IPS-15b (cell line): Measurements from ENCODE around the gene EML6.

Source experiments
- H3K27me3 ChIP-seq: one replicate; pipeline ENCODE4 v1.6.1; 2013; ENCODE audit warnings: low read length; ENCODE audit not compliant: control insufficient read depth, insufficient read depth
- H3K36me3 ChIP-seq: one replicate; pipeline ENCODE4 v1.6.1; 2013; ENCODE audit warnings: low read length; ENCODE audit not compliant: control insufficient read depth, insufficient read depth
- H3K4me1 ChIP-seq: one replicate; pipeline ENCODE4 v1.6.1; 2013; ENCODE audit warnings: mild to moderate bottlenecking, low read length; ENCODE audit not compliant: control insufficient read depth, insufficient read depth
- H3K4me3 ChIP-seq: one replicate; pipeline ENCODE4 v1.5.1; 2013; ENCODE audit warnings: low read depth, low read length
- H3K9ac ChIP-seq: one replicate; pipeline ENCODE4 v1.6.1; 2013; ENCODE audit warnings: low read depth, mild to moderate bottlenecking, low read length
- H3K9me3 ChIP-seq: one replicate; pipeline ENCODE4 v1.6.1; 2013; ENCODE audit warnings: mild to moderate bottlenecking, low read length; ENCODE audit not compliant: control insufficient read depth, insufficient read depth

The EML6 gene

DNA sequence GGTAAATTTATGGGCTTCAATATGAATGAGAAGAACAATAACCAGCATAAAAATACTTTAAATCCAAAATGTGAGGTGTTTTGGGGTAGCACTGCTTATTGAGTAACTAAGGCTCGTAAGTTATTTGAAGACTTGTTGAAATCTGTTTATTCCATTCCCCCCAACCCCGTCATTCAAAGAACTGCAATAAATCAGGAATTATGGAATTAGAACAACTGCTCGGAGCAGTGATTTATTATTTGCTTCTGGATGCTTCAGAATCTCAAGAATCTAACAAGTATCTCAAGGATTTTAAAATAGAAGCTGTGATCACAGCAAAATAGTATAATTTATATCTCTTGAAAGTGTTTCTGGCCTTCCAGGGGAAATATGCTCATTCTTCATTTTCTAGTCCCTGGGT, 86.8 kb downstream of the EML6 start:
- no peak overlapping the region for H3K4me3 ChIP-seq
- no peaks in the 10 kb centered on the region for H3K9me3 ChIP-seq
- H3K4me1 ChIP-seq: no peaks in the 10 kb centered on the region
- H3K9ac ChIP-seq: no peak overlapping the region
- H3K27me3 ChIP-seq: no peaks in the 10 kb centered on the region
- H3K36me3 ChIP-seq: no peaks in the 10 kb centered on the region

DNA sequence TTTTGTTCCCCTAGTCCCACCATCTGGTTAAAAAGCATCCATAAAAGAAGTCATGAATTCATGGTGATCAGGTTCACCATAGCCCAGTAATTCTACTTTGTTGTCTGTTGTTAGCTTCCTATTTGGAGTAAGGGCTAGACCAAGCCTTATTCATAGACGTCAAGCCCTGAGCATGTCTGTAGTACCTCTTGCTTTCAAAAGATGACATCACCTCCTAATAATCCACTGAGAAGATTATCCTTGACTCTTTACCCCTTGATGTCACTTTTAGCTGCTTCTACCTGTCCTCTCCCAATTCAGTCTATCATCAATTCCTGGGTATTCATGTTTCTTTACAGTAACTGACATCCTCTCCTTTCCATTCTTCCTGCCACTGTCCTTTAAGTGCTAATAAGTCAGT, 90.1 kb downstream of the EML6 start:
- H3K4me1 ChIP-seq: no peaks in the 10 kb centered on the region

DNA sequence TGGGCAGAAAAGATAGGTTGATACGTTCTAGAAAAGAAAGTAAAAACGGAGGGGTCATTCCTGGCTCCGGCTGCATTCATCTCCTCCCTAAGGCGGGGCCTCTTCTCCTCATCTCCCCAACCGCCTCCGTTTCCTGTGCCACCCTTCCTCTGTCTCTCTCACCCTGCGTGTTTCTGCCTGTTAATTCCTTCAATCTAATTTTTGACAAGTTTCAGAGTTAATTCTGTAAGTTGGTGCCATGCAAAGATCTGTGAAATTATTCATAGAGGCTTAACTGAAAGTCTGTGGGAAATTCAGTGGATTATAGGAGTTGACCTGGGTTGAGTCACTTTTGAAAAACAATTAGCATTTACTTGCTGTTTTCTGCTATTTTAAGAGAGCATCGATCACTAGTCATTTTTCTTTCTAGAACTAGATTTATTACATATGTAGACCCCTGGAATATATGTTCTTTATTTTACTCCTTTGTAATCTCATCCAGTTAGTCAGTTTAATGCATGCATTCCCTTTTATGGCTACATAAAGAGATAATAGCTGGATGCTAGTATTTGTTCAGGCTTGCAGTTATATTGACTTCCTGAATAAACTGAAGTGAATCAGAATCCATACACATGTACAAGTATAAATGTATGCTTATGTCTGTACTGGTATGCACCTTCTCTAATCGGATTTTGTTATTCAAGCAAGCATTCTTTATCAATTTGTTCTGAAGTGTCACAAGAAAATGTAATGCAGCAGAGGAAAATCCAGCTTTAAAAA, 91.1 kb downstream of the EML6 start:
- H3K4me3 ChIP-seq: no peak overlapping the region
- no peak overlapping the region for H3K9ac ChIP-seq
- no peaks in the 10 kb centered on the region for H3K27me3 ChIP-seq
- no peaks in the 10 kb centered on the region for H3K36me3 ChIP-seq
- no peaks in the 10 kb centered on the region for H3K9me3 ChIP-seq
- H3K4me1 ChIP-seq: no peaks in the 10 kb centered on the region

More for the DNA sequence above, 90.1 kb downstream of the EML6 start:
- Histone ChIP-seq H3K27me3 (no peaks in the 10 kb centered on the region), H3K36me3 (no peaks in the 10 kb centered on the region), H3K9ac (no peak overlapping the region), H3K4me3 (no peak overlapping the region), H3K9me3 (no peaks in the 10 kb centered on the region)

DNA sequence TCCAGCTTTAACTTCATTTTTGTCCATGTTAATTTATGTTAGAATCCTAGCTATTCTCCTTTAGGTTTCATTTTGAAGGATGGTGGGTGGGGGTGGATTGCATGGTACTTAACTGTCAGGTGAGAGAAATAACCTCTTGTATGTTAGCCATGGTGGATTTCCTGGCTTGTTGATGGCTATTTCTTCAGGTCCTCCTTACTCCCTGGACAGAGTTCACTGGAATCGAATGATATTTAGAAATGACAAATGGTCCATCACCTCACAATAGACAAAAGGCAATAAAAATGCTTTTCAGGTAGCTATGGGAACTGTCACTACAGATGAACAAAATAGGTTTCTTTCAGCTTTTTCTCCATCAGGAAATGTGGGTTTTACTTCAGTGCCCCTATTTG, 91.7 kb downstream of the EML6 start:
- no peak overlapping the region for H3K9ac ChIP-seq
- no peaks in the 10 kb centered on the region for H3K36me3 ChIP-seq
- no peak overlapping the region for H3K4me3 ChIP-seq
- no peaks in the 10 kb centered on the region for H3K27me3 ChIP-seq
- no peaks in the 10 kb centered on the region for H3K9me3 ChIP-seq
- peaks cover 1% of the 10 kb centered on the region for H3K4me1 ChIP-seq

DNA sequence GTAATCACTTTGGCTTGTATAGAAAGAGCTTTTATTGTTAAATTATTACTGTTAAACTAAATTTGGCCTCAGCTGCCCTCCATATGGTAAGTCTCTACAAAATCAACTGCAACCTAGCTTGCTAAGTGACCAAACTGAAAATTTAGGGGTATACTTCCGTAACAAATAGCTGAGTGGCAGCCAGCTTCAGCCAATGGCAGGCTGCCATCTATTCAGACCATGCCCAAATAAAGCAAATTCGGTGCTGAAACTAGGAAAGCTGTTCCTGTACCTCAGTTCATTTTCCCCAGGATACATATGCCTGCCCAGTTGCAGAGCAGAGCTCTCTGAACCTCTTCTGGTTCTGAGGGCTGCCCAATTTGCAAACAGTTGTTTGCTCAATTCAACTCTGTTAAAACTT, 94.8 kb downstream of the EML6 start:
- Histone ChIP-seq H3K9me3 (no peaks in the 10 kb centered on the region), H3K4me3 (no peak overlapping the region), H3K9ac (no peak overlapping the region), H3K36me3 (no peaks in the 10 kb centered on the region), H3K27me3 (no peaks in the 10 kb centered on the region), H3K4me1 (peaks cover 9% of the 10 kb centered on the region)

DNA sequence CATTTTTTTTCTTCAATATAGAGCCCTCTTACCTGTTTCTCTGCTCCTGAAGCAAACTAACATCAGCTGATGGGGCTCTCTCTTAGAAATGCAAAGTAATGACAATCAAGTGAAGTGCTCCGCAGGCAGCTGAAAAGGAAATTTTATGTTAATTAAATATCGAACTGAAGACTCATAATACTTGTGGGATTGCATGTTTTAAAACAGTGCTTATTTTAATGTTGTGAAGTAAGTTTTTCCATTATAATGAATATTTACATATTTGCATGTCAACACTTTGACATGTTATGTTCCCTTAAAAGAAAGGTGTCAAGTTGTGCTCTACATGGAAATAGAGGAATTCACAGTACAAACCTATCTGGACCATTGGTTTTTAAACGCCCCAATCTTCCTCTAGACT, 97.1 kb downstream of the EML6 start:
- H3K36me3 ChIP-seq: no peaks in the 10 kb centered on the region

DNA sequence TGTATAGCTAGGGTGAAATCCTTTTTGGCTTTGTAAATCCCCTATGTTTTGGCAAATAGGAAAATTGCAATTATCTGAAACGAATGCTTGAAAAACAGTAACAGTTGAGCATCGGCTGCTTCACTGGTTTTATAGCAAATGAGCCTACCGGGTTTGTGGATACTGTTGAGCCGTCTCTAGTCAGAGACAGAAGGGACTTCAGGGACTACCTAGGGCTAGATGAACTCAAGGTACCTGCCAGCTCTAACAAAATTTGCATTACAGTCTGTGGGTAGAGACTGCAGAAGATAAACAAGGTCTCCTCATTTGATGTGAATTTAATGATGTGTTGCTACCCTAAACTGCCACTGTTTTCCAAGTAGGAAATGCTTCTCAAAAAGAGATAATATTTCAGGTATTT, 101.1 kb downstream of the EML6 start:
- no peaks in the 10 kb centered on the region for H3K27me3 ChIP-seq
- H3K4me3 ChIP-seq: no peak overlapping the region
- H3K9me3 ChIP-seq: no peaks in the 10 kb centered on the region
- H3K4me1 ChIP-seq: peaks cover 9% of the 10 kb centered on the region
- H3K9ac ChIP-seq: no peak overlapping the region
- H3K36me3 ChIP-seq: no peaks in the 10 kb centered on the region

More for the DNA sequence above, 97.1 kb downstream of the EML6 start:
- Histone ChIP-seq H3K9me3 (no peaks in the 10 kb centered on the region), H3K4me3 (no peak overlapping the region), H3K9ac (no peak overlapping the region), H3K27me3 (no peaks in the 10 kb centered on the region), H3K4me1 (peaks cover 9% of the 10 kb centered on the region)

DNA sequence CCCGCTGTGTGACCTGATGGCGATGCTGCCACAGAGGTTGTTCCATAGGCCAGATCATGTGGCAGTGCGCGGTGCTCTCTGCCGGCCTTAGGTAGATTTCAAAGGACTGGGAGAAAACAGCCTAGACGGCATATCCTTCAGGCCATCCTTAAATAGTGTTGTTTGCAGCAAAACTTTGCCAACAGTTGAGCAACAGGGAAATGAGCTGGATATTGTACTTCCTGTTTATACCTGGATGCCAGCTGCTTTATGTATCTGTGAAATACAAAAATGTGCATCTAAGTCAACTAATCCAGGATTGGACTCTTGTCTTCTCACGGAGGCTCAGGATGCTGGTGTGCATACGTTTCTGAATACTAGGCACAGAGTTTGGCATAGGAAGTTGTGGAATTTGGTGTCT, 107.1 kb downstream of the EML6 start:
- H3K27me3 ChIP-seq: no peaks in the 10 kb centered on the region
- no peaks in the 10 kb centered on the region for H3K9me3 ChIP-seq
- H3K4me3 ChIP-seq: no peak overlapping the region
- no peaks in the 10 kb centered on the region for H3K4me1 ChIP-seq
- no peak overlapping the region for H3K9ac ChIP-seq
- H3K36me3 ChIP-seq: no peaks in the 10 kb centered on the region

DNA sequence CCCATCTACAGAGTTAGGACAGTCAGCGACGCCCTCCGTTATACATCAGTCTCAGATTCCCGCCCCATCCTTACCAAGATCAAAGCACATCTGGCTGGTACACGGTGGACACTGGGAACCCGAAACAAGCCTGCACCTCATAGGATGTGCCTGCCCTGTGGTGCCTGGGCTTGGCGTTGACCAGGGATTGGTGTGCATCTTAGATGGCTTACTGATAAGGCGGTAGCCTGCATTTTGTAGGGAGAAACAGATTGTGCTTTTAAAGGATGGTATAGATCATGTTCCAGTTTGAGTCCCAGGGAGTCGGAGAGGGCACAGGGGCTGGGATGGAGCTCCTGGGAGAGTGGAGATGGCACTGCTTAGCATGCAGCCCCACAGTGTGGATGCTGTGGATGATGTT, 108.0 kb downstream of the EML6 start:
- no peaks in the 10 kb centered on the region for H3K4me1 ChIP-seq
- no peaks in the 10 kb centered on the region for H3K9me3 ChIP-seq
- H3K27me3 ChIP-seq: no peaks in the 10 kb centered on the region
- no peak overlapping the region for H3K9ac ChIP-seq
- no peaks in the 10 kb centered on the region for H3K36me3 ChIP-seq
- no peak overlapping the region for H3K4me3 ChIP-seq

DNA sequence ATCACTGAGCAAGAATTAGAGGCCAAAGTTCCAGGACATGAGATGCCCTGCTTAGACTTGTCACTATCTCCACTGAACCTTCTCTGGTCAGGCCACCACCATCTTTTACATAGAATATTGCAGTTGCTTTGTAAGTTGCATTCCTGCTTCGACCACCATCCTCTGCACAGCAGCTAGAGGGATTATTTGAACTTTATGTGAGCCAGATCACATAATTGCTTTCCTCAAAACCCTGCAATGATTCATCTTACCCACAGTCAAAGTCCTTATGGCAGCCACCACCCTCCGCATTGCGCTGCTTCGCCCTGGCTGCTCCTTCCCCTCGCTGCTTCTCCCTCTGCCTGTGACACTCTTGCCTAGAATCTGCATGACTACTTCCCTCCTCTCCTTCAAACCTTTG, 111.3 kb downstream of the EML6 start:
- Histone ChIP-seq H3K9ac (no peak overlapping the region), H3K9me3 (no peaks in the 10 kb centered on the region), H3K27me3 (no peaks in the 10 kb centered on the region), H3K36me3 (no peaks in the 10 kb centered on the region), H3K4me1 (no peaks in the 10 kb centered on the region), H3K4me3 (no peak overlapping the region)

DNA sequence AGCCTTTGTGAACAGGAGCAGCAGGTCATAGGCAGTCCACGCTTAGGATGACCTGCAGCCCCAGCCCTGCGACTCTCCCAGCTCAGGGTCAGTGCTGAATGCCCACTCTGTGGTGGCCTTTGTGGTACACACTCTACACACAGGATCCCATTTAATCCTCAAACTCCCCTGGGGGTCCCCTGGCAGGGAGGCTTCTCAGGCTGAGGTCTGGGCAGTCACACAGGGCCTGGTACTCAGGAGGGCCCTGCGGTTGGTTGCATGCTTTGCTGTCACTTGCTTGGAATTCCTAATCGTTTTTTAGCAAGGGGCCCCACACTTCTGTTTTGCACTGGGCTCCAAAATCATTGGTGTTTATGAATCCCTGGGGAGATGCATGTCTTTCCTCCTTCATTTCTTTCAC, 113.0 kb downstream of the EML6 start:
- Histone ChIP-seq H3K4me1 (no peaks in the 10 kb centered on the region), H3K4me3 (no peak overlapping the region), H3K27me3 (no peaks in the 10 kb centered on the region), H3K36me3 (no peaks in the 10 kb centered on the region), H3K9me3 (no peaks in the 10 kb centered on the region), H3K9ac (no peak overlapping the region)

DNA sequence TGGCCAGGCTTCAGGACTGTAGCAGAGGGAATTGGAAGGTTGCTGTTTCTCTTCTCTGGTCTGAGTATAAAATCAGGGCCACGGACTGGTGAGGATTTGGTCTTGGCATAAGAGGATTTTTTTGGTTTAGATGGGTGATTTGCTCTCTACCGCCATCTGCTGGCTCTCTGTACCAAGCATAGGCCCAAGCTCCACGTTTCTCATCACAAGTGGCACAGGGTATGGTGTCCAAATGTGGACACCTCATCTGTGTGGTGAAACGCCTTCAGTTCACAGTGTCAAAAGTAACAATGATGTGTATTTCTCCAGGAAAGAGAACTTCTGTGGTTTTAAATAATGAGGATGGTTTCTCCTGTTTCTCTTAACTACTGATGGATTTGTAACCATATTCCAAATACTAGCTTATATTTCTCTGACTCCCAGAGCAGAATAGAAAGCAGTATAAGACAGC, 115.1 kb downstream of the EML6 start:
- Histone ChIP-seq H3K27me3 (no peaks in the 10 kb centered on the region), H3K9me3 (no peaks in the 10 kb centered on the region), H3K36me3 (no peaks in the 10 kb centered on the region), H3K4me3 (no peak overlapping the region), H3K9ac (no peak overlapping the region), H3K4me1 (no peaks in the 10 kb centered on the region)
